Adrenal gland (tissue), 12 donors: ENCODE measurements around the gene NLGN4X. TPM values are rescaled to one million over a fixed set of nuclear protein-coding genes. Genes with fewer than 3 reads are reported as not detected.

Source experiments
- DNase-seq, 7 donors: peaks; one replicate each; pipeline ENCODE4 v3.0.0-alpha.2; 2019 to 2020
- H3K27ac ChIP-seq, 5 donors: fragments of 200-600 bp; sonication (generic) in 4 of 5; 1 replicate in 3 of 5; 2 replicates in 2 of 5; pipeline versions ENCODE4 v1.5.1 to v1.8.0; 2016 to 2020; ENCODE audit warnings: mild to moderate bottlenecking in 1 of 5
- H3K27me3 ChIP-seq: fragments of 200-600 bp; 2 replicates; pipeline ENCODE4 v1.8.0; 2021
- H3K36me3 ChIP-seq, 2 donors: fragments of 200-600 bp; replicated peaks in 1 of 2; 1 replicate in 1 of 2; 2 replicates in 1 of 2; pipeline versions ENCODE4 v1.5.1 to v1.8.0; 2018 to 2022
- H3K4me1 ChIP-seq, 2 donors: fragments of 200-600 bp; replicated peaks in 1 of 2; 1 replicate in 1 of 2; 2 replicates in 1 of 2; pipeline versions ENCODE4 v1.5.1 to v1.8.0; 2018 to 2021
- H3K4me3 ChIP-seq, 4 donors: fragments of 200-600 bp; sonication (generic) in 3 of 4; one replicate each; pipeline ENCODE4 v1.5.1; 2016 to 2018
- H3K9me3 ChIP-seq, 3 donors: fragments of 200-600 bp; sonication (generic) in 1 of 3; replicated peaks in 1 of 3; 1 replicate in 2 of 3; 2 replicates in 1 of 3; pipeline versions ENCODE4 v1.5.1 to v1.8.0; 2016 to 2021
- CTCF ChIP-seq, 6 experiments: fragments of 450-650 bp in 4 of 6; fragments of 200-600 bp in 2 of 6; sonication (generic) in 1 of 6; IDR thresholded peaks; 1 replicate in 5 of 6; 2 replicates in 1 of 6; pipeline versions ENCODE4 v1.5.1 to v1.8.0; 2016 to 2021; ENCODE audit warnings: antibody characterized with exemption in 6 of 6, mild to moderate bottlenecking in 2 of 6, moderate library complexity in 1 of 6
- POLR2A ChIP-seq, 2 donors: fragments of 450-650 bp; IDR thresholded peaks; one replicate each; pipeline ENCODE4 v1.6.1; 2017; ENCODE audit warnings: antibody characterized with exemption in 2 of 2, mild to moderate bottlenecking in 2 of 2, moderate library complexity in 1 of 2
- WGBS, 4 donors: extraction: QIAGEN DNeasy Blood & Tissue Kit in 2 of 4; methylation state at CpG; one replicate each; pipeline versions ENCODE4 v1.1.5 to v1.1.7; 2013 to 2017; 5-methylcytosine and 5-hydroxymethylcytosine counted together
- intact Hi-C, 2 donors: fragments of 100-400 bp; cut with DNase I; formaldehyde crosslinking; loops; one replicate each; pipeline versions ENCODE4 v1.14.1 to v1.15.0; 2022 to 2023
- polyA plus RNA-seq, 3 donors: library from polyadenylated mRNA; stranded (reverse); fragments of 200-250 nt in 2 of 3; fragments of 350-450 nt in 1 of 3; fragmentation: Illumina TruSeq in 1 of 3; extraction: RNeasy Lipid Tissue Mini Kit (QIAGEN cat#74804) in 1 of 3; gene quantifications; one replicate each; pipeline ENCODE4 v1.2.3, GENCODE V29; 2013 to 2014
- total RNA-seq, 9 donors: library from RNA; depleted of rRNA in 4 of 9; stranded (reverse); fragments of >200 nt in 4 of 9; fragments of 120-200 nt in 1 of 9; fragmentation: NEBNext Ultra II Directional in 1 of 9; extraction: Animal tissue kit (Norgen Biotek cat#: 25700) in 1 of 9; gene quantifications; one replicate each; pipeline versions ENCODE4 v1.1.0 to v1.2.4, GENCODE V29; 2013 to 2023
- donor health status: healthy with polysubstance abuse.
- donor health status: Bipolar disorder and iron deficiency.
- donor health status: DM: yes; HTN: yes; CAD: no.
- donor health status: DM: no; HTN: no; CAD: no.
- donor health status: DM: no; HTN: no; CAD: no.
- donor health status: DM: yes; HTN: yes; CAD: no.

NLGN4X gene
- total and polyA plus RNA-seq, 12 donors: 0.16 to 3.4 (median 1.3) TPM

GRCh38 chrX:6210230-6210629, 18.4 kb downstream of the NLGN4X start:
- H3K4me3 ChIP-seq: no peak overlapping the region
- intact Hi-C loops: no loop called here
- H3K4me1 ChIP-seq: no peaks in the 10 kb centered on the region
- TF ChIP-seq POLR2A (IDR thresholded peaks at IDR 0.05) (no peak), CTCF (IDR thresholded peaks at IDR 0.05) (no peak)
- WGBS, 4 donors: 84 to 92% (median 88%) methylated on average over 8 of the region's 8 CpGs
- no peaks in the 10 kb centered on the region for H3K27me3 ChIP-seq
- H3K36me3 ChIP-seq: no peaks in the 10 kb centered on the region
- no peaks in the 10 kb centered on the region for H3K9me3 ChIP-seq
- DNase-seq: no peak
- H3K27ac ChIP-seq: no peak overlapping the region

- intact Hi-C loops: no loop called here
- Histone ChIP-seq H3K4me3 (no peak overlapping the region), H3K27me3 (no peaks in the 10 kb centered on the region), H3K36me3 (no peaks in the 10 kb centered on the region), H3K9me3 (no peaks in the 10 kb centered on the region), H3K27ac (no peak overlapping the region), H3K4me1 (no peaks in the 10 kb centered on the region)
- WGBS, 4 donors: 44 to 49% (median 48%) methylated on average over 6 of the region's 6 CpGs
- DNase-seq: no peak
- no peak for TF ChIP-seq CTCF (IDR thresholded peaks at IDR 0.05)
- no peak for TF ChIP-seq POLR2A (IDR thresholded peaks at IDR 0.05)
Measured at GRCh38 chrX:6203462-6204215, 25.0 kb downstream of the NLGN4X start.

- Histone ChIP-seq H3K4me3 (no peak overlapping the region), H3K27ac (no peak overlapping the region), H3K9me3 (no peaks in the 10 kb centered on the region), H3K36me3 (no peaks in the 10 kb centered on the region), H3K27me3 (no peaks in the 10 kb centered on the region), H3K4me1 (no peaks in the 10 kb centered on the region)
- WGBS, 4 donors: 39 to 66% (median 60%) methylated on average over 2 of the region's 2 CpGs
- DNase-seq: no peak
- TF ChIP-seq CTCF (IDR thresholded peaks at IDR 0.05): no peak
- TF ChIP-seq POLR2A (IDR thresholded peaks at IDR 0.05): no peak
- intact Hi-C loops: no loop called here
Measured at GRCh38 chrX:6199486-6199885, 29.2 kb downstream of the NLGN4X start.

GRCh38 chrX:6187256-6187655, 41.4 kb downstream of the NLGN4X start:
- Histone ChIP-seq H3K4me3 (no peak overlapping the region), H3K4me1 (no peaks in the 10 kb centered on the region), H3K27ac (no peak overlapping the region), H3K36me3 (no peaks in the 10 kb centered on the region), H3K9me3 (no peaks in the 10 kb centered on the region), H3K27me3 (no peaks in the 10 kb centered on the region)
- TF ChIP-seq POLR2A (IDR thresholded peaks at IDR 0.05): no peak
- no peak for TF ChIP-seq CTCF (IDR thresholded peaks at IDR 0.05)
- WGBS, 4 donors: 89 to 94% (median 94%) methylated on average over 27 to 28 of the region's 28 CpGs
- DNase-seq: no peak
- intact Hi-C loops: no loop called here
